KMS-11 (cell line): ENCODE measurements around the gene YBX3.

Experiments used
- H2AFZ ChIP-seq: fragments of 200-600 bp; sonication (generic); 2 replicates; pipeline ENCODE4 v1.6.1; 2016; ENCODE audit warnings: antibody characterized with exemption, mixed run types, low read depth
- H3K27ac ChIP-seq: fragments of 200-600 bp; sonication (generic); 2 replicates; pipeline ENCODE4 v1.6.1; 2016; ENCODE audit warnings: mild to moderate bottlenecking, mixed run types
- H3K27me3 ChIP-seq: fragments of 200-600 bp; sonication (generic); 2 replicates; pipeline ENCODE4 v1.6.1; 2017; ENCODE audit warnings: mild to moderate bottlenecking, low read depth, mixed run types, moderate library complexity; ENCODE audit not compliant: insufficient read depth
- H3K36me3 ChIP-seq: fragments of 200-600 bp; sonication (generic); 2 replicates; pipeline ENCODE4 v1.6.1; 2017; ENCODE audit warnings: mild to moderate bottlenecking, mixed run types; ENCODE audit not compliant: insufficient read depth
- H3K4me1 ChIP-seq: fragments of 200-600 bp; sonication (generic); 2 replicates; pipeline ENCODE4 v1.6.1; 2016; ENCODE audit warnings: mild to moderate bottlenecking, low read depth, mixed run types; ENCODE audit not compliant: poor library complexity, severe bottlenecking
- H3K4me2 ChIP-seq: fragments of 200-600 bp; sonication (generic); 2 replicates; pipeline ENCODE4 v1.7.0; 2016; ENCODE audit warnings: mild to moderate bottlenecking, mixed run types
- H3K4me3 ChIP-seq: fragments of 200-600 bp; sonication (generic); IDR thresholded peaks from 2 replicates; pipeline ENCODE4 v1.6.1; 2017; ENCODE audit warnings: low read depth, low read length, mixed read lengths; ENCODE audit not compliant: insufficient read depth
- H3K79me2 ChIP-seq: fragments of 200-600 bp; sonication (generic); 2 replicates; pipeline ENCODE4 v1.6.1; 2016; ENCODE audit warnings: low read depth, mixed run types; ENCODE audit not compliant: insufficient read depth
- H3K9ac ChIP-seq: fragments of 200-600 bp; sonication (generic); 2 replicates; pipeline ENCODE4 v1.6.1; 2016; ENCODE audit warnings: mild to moderate bottlenecking, mixed run types
- H4K20me1 ChIP-seq: fragments of 200-600 bp; sonication (generic); 2 replicates; pipeline ENCODE4 v1.6.1; 2016; ENCODE audit warnings: mild to moderate bottlenecking, mixed run types; ENCODE audit not compliant: insufficient read depth
- TF ChIP-seq, protein P1 (sequence below): fragments of 200-600 bp; sonication (generic); conservative IDR thresholded peaks from 2 replicates; pipeline ENCODE4 v1.6.1; 2017; ENCODE audit warnings: low read depth, mild to moderate bottlenecking, antibody characterized with exemption, low read length, moderate library complexity, mixed read lengths

The YBX3 gene

DNA sequence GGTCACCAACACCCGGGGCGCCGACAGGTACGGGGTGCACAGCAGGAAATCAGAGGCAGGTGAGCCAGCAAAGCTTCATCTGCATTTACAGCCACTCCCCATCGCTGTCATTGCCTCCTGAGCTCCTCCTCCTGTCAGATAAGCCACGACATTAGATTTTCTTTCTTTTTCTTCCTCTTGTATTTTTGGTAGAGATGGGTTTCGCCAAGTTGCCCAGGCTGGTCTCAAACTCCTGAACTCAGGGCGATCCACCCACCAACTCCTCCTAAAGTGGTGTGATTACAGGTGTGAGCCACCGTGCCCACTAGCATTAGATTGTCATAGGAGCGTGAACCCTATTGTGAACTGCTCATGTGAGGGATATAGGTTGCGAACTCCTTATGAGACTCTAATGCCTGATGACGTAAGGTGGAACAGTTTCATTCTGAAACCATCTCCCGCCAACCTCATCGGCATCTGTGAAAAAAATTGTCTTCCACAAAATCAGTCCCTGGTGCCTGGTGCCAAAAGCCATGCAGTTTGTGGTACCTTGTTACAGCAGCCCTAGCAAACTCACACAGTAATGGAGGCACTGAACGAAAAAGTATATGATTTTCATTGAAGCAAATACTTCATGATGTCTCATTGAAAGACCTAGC is 50.8 kb downstream of the YBX3 start:
- H3K9ac ChIP-seq, result no peak overlapping the region
- H3K27ac ChIP-seq, result no peak overlapping the region
- H3K36me3 ChIP-seq, result no peaks in the 10 kb centered on the region
- H2AFZ ChIP-seq, result no peak overlapping the region
- H4K20me1 ChIP-seq, result no peaks in the 10 kb centered on the region
- H3K27me3 ChIP-seq, result no peaks in the 10 kb centered on the region
- H3K4me3 ChIP-seq, result no peak overlapping the region
- no peaks in the 10 kb centered on the region for H3K4me1 ChIP-seq
- TF ChIP-seq, protein P1, sequence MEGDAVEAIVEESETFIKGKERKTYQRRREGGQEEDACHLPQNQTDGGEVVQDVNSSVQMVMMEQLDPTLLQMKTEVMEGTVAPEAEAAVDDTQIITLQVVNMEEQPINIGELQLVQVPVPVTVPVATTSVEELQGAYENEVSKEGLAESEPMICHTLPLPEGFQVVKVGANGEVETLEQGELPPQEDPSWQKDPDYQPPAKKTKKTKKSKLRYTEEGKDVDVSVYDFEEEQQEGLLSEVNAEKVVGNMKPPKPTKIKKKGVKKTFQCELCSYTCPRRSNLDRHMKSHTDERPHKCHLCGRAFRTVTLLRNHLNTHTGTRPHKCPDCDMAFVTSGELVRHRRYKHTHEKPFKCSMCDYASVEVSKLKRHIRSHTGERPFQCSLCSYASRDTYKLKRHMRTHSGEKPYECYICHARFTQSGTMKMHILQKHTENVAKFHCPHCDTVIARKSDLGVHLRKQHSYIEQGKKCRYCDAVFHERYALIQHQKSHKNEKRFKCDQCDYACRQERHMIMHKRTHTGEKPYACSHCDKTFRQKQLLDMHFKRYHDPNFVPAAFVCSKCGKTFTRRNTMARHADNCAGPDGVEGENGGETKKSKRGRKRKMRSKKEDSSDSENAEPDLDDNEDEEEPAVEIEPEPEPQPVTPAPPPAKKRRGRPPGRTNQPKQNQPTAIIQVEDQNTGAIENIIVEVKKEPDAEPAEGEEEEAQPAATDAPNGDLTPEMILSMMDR, result no peak
- H3K4me2 ChIP-seq, result no peak overlapping the region
- no peaks in the 10 kb centered on the region for H3K79me2 ChIP-seq

- no peak overlapping the region for H3K4me2 ChIP-seq
- no peak overlapping the region for H2AFZ ChIP-seq
Observed at GRCh38 chr12:10669533-10669932, 53.6 kb downstream of the YBX3 start.

GRCh38 chr12:10668526-10668925 is 54.6 kb downstream of the YBX3 start:
- TF ChIP-seq, protein P1, result no peak
- H2AFZ ChIP-seq, result no peak overlapping the region

More at GRCh38 chr12:10669533-10669932, 53.6 kb downstream of the YBX3 start:
- Histone ChIP-seq H3K4me3 (no peak overlapping the region), H4K20me1 (no peaks in the 10 kb centered on the region), H3K79me2 (no peaks in the 10 kb centered on the region), H3K4me1 (no peaks in the 10 kb centered on the region), H3K36me3 (no peaks in the 10 kb centered on the region), H3K27ac (no peak overlapping the region), H3K9ac (no peak overlapping the region), H3K27me3 (no peaks in the 10 kb centered on the region)
- TF ChIP-seq, protein P1, result no peak

GRCh38 chr12:10667581-10667980 is 55.5 kb downstream of the YBX3 start:
- Histone ChIP-seq H3K27ac (no peak overlapping the region), H3K4me3 (no peak overlapping the region), H4K20me1 (no peaks in the 10 kb centered on the region), H2AFZ (no peak overlapping the region), H3K36me3 (no peaks in the 10 kb centered on the region), H3K27me3 (no peaks in the 10 kb centered on the region), H3K4me1 (no peaks in the 10 kb centered on the region), H3K79me2 (no peaks in the 10 kb centered on the region), H3K4me2 (no peak overlapping the region), H3K9ac (no peak overlapping the region)
- TF ChIP-seq, protein P1, result no peak

More at GRCh38 chr12:10668526-10668925, 54.6 kb downstream of the YBX3 start:
- no peak overlapping the region for H3K27ac ChIP-seq
- H3K27me3 ChIP-seq, result no peaks in the 10 kb centered on the region
- H4K20me1 ChIP-seq, result no peaks in the 10 kb centered on the region
- no peaks in the 10 kb centered on the region for H3K36me3 ChIP-seq
- no peaks in the 10 kb centered on the region for H3K4me1 ChIP-seq
- no peaks in the 10 kb centered on the region for H3K79me2 ChIP-seq
- no peak overlapping the region for H3K4me2 ChIP-seq
- no peak overlapping the region for H3K9ac ChIP-seq
- no peak overlapping the region for H3K4me3 ChIP-seq
